ENCODE measurements around the gene DCAKD. TPM values are rescaled to one million over a fixed set of nuclear protein-coding genes. Genes with fewer than 3 reads are reported as not detected.

The DCAKD gene
- total RNA-seq, 1 donor from 2014 or later = 39.9 TPM

DNA sequence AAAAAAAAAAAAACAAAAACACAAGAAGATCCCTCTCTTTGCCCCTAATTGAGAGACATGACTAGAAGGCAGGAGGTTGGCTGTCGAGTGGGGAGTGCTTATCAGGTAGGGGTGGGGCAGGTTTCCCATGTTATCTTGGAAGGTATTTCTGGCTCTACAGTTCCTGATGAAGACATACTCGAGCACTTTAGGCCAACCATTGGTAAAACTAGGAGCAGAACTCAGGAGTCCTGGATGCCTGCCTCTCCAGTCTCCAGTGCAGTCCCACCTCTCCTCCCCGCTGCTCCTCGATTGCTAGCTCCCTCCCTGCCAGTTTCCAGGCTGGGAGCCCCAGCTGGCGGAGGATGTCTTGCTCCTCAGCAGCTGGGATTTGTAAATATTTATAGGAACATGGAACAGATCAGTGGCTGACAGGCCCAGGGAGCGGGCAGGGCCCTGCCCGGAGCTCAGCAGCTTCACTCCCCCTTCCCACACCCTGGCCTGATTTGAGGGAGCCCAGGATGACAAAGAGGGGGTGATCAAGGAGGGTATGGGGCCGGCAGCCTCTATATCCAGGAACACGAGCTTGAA, 71.9 kb downstream of the DCAKD start:
- Mint-ChIP-seq H3K36me3 (ENCODE audit: unreplicated experiment) (no peaks in the 10 kb centered on the region), H3K27me3 (ENCODE audit: unreplicated experiment) (peaks cover 9% of the 10 kb centered on the region), H3K4me3 (ENCODE audit: unreplicated experiment) (peak overlapping the region; percentile 27), H3K4me1 (ENCODE audit: low read depth, unreplicated experiment) (peaks cover 34% of the 10 kb centered on the region), H3K27ac (ENCODE audit: unreplicated experiment) (peak overlapping the region; percentile 49), H3K9me3 (ENCODE audit: unreplicated experiment) (peaks cover 4% of the 10 kb centered on the region)
- peak; percentile 60 for DNase-seq
- TF ChIP-seq, protein P1, sequence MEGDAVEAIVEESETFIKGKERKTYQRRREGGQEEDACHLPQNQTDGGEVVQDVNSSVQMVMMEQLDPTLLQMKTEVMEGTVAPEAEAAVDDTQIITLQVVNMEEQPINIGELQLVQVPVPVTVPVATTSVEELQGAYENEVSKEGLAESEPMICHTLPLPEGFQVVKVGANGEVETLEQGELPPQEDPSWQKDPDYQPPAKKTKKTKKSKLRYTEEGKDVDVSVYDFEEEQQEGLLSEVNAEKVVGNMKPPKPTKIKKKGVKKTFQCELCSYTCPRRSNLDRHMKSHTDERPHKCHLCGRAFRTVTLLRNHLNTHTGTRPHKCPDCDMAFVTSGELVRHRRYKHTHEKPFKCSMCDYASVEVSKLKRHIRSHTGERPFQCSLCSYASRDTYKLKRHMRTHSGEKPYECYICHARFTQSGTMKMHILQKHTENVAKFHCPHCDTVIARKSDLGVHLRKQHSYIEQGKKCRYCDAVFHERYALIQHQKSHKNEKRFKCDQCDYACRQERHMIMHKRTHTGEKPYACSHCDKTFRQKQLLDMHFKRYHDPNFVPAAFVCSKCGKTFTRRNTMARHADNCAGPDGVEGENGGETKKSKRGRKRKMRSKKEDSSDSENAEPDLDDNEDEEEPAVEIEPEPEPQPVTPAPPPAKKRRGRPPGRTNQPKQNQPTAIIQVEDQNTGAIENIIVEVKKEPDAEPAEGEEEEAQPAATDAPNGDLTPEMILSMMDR (IDR thresholded peaks at IDR 0.05; ENCODE audit: partially characterized antibody, unreplicated experiment) = no peak

DNA sequence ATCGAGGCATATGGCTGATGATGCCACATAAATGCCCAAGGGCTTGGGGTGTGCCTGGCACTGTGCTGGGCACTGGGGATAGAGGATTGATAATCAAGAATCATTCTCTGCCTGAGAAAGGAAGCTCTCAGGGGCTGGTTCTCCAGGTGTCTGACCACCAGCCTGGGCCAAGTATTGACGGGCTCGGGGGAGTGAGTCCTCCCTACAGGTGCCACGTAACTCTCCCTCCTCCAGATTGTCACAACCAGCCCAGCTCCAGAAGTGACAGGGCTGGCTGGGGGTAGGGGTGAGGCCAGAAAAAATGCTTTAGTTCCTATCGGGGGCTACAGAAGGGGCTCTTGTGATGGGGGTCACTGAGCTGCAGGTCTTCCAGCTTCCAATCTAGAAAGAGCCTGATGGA, 72.6 kb downstream of the DCAKD start:
- TF ChIP-seq, protein P1 (IDR thresholded peaks at IDR 0.05; ENCODE audit: partially characterized antibody, unreplicated experiment) = no peak
- no peak for DNase-seq
- H3K27ac Mint-ChIP-seq (ENCODE audit: unreplicated experiment) = peak overlapping the region; percentile 49
- peaks cover 6% of the 10 kb centered on the region for H3K9me3 Mint-ChIP-seq (ENCODE audit: unreplicated experiment)
- H3K36me3 Mint-ChIP-seq (ENCODE audit: unreplicated experiment) = no peaks in the 10 kb centered on the region
- H3K27me3 Mint-ChIP-seq (ENCODE audit: unreplicated experiment) = peaks cover 12% of the 10 kb centered on the region
- peaks cover 34% of the 10 kb centered on the region for H3K4me1 Mint-ChIP-seq (ENCODE audit: low read depth, unreplicated experiment)
- H3K4me3 Mint-ChIP-seq (ENCODE audit: unreplicated experiment) = peak overlapping the region; percentile 27

DNA sequence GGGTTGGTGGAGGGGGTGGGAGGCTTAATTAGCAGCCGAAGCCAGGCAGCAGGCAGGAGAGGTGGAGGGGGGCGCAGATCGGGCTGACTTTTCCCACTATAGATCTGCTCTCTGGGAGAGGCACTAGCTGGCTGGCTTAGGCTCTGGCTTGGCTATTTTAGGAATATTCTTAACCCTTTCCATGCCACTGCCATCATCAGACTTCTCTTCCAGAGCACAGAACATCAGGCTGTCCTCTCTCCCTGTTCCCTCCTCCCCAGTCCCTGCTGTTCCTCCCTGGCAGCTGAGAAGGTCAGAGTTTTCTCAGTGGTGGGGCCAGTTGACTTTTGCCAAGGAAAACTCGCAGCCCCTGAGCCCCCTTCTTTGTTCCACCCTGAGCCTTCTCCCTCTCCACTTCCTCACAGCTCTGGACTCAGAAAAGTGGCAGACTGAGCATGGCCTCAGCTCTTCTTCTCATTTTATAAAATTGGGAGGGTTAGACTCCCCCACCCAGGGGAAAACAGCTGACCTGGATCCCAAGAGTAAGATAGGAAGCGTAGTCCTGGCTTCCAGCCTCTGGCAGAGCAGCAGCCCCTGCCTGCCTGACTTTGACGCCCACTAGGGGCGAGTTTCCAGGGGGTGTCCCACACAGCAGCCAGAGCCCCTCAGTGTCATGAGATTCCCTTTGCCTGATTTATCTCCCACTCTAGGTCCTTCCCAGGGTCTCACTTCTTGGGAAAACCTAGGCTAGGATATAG, 73.5 kb downstream of the DCAKD start:
- Mint-ChIP-seq H3K27ac (ENCODE audit: unreplicated experiment) (peak overlapping the region; percentile 48), H3K4me3 (ENCODE audit: unreplicated experiment) (peak overlapping the region; percentile 38), H3K4me1 (ENCODE audit: low read depth, unreplicated experiment) (peaks cover 34% of the 10 kb centered on the region), H3K27me3 (ENCODE audit: unreplicated experiment) (peaks cover 15% of the 10 kb centered on the region), H3K36me3 (ENCODE audit: unreplicated experiment) (no peaks in the 10 kb centered on the region), H3K9me3 (ENCODE audit: unreplicated experiment) (peaks cover 6% of the 10 kb centered on the region)
- DNase-seq = no peak
- TF ChIP-seq, protein P1 (IDR thresholded peaks at IDR 0.05; ENCODE audit: partially characterized antibody, unreplicated experiment) = no peak

GRCh38 chr17:44977065-44977464, 74.4 kb downstream of the DCAKD start:
- Mint-ChIP-seq H3K27ac (ENCODE audit: unreplicated experiment) (no peak overlapping the region), H3K4me3 (ENCODE audit: unreplicated experiment) (no peak overlapping the region), H3K27me3 (ENCODE audit: unreplicated experiment) (peaks cover 19% of the 10 kb centered on the region), H3K4me1 (ENCODE audit: low read depth, unreplicated experiment) (peaks cover 34% of the 10 kb centered on the region), H3K36me3 (ENCODE audit: unreplicated experiment) (no peaks in the 10 kb centered on the region), H3K9me3 (ENCODE audit: unreplicated experiment) (peaks cover 6% of the 10 kb centered on the region)
- no peak for DNase-seq
- TF ChIP-seq, protein P1 (IDR thresholded peaks at IDR 0.05; ENCODE audit: partially characterized antibody, unreplicated experiment) = no peak

DNA sequence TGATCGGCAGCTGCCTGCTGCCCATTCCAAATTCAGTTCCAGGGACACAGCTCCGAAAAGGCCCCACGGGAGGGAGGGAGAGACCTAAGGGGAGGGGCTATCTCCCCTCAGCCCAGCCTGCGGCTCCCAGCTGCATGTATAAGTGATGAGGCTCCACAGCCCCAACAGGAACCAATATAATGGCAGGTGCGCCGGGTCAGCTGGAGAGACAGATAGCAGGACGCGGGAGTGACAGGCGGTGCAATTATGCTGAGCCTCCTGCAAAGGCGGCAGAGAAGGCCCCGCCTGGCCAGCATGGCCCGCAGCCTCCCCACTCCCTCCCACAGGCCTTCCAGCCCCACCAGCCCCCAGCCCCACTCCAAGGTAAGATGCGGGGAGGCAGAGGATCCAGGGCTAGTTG, 75.2 kb downstream of the DCAKD start:
- Mint-ChIP-seq H3K27me3 (ENCODE audit: unreplicated experiment) (peaks cover 21% of the 10 kb centered on the region), H3K36me3 (ENCODE audit: unreplicated experiment) (no peaks in the 10 kb centered on the region), H3K4me1 (ENCODE audit: low read depth, unreplicated experiment) (peaks cover 34% of the 10 kb centered on the region), H3K9me3 (ENCODE audit: unreplicated experiment) (peaks cover 6% of the 10 kb centered on the region), H3K27ac (ENCODE audit: unreplicated experiment) (no peak overlapping the region), H3K4me3 (ENCODE audit: unreplicated experiment) (no peak overlapping the region)
- TF ChIP-seq, protein P1 (IDR thresholded peaks at IDR 0.05; ENCODE audit: partially characterized antibody, unreplicated experiment) = no peak
- peak; percentile 50 for DNase-seq

Data from glutamatergic neuron (in vitro differentiated cells).